SHP77 treated with DMSO at 0.1 percent for 48 hours (cell line): ENCODE results near the gene KLK7.
"Not testable (repeated sequence)": the region's sequence is repeated elsewhere in the genome, so short reads cannot be mapped to it uniquely, and the experiment has no call there.

Experiments used
- DNase-seq: peaks from one replicate; lab custom pipeline; 2025; lab: John Stamatoyannopoulos, UW

Gene KLK7

DNA sequence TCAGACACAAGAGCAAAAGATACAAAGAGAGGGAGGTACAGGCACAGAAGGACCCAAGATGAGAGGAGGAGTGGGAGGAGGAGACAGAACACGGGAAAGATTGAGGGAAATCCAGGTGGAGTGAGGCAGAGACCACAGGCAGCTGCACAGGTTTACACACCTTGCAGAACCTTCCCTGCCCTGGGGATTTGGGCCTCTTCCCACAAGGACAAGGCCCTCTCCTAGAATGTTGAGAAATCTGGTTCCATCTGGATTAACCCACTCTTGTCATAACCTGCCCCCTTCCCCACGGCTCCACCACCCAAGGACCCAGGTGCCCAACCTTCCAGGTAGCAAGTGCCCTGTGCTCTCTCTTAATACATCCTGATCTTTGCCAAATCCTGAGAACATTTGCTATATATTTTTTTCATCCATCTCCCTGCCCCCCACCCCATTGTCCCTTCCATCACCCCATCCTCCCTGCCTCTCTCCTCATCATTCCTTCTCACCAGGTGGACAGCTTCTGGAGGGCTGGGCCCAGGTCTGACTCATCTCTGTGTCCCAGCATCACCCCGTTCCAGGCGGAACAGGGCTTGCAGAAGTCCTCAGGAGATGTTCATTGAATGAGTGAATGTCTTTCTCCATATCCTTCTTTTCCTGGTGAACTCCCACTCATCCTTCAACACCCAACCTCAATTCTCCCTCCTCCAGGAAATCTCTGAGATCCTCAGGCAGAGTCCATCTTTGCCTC lies 26.5 kb upstream of the KLK7 start:
- no peak for DNase-seq

DNA sequence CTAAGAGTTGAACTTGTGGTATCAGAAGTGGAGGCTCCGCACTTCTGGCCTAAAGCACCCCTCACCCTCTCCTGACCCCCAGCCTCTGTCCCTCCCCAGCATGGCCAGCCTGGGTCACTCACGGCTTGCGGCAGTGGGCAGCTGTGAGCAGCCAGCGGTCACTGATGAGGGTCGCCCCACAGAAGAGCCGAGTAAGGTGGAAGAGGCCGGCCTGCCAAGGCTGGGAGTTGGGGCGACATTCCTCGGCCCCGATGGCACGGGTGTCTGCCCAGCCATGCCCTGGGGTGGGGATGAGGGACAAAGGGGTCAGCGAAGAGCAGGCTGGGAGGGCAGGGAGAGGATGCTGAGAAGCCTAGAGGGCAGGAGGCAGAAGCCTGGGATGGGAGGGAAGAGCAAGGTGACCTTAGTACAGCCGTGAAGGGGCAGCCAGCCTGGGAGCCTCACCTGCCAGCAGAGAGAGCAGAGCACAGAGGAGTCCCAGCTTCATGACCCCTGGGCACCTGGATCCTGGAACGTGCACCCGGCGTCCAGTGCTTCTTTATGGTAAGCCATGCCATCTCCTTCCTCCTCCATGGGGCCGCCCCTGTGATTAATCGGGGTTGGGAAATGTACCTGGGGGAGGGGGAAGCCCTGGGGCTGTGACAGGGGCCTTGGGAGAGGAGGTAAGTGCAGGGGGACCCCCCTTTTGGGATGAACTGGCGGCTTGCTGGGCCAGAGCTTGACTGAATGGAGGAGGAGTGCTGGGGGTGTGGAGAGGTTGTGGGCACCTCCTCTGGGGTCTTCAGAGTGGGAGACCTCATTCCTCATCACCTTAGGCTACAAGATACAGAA lies 25.6 kb upstream of the KLK7 start:
- DNase-seq: no peak

DNA sequence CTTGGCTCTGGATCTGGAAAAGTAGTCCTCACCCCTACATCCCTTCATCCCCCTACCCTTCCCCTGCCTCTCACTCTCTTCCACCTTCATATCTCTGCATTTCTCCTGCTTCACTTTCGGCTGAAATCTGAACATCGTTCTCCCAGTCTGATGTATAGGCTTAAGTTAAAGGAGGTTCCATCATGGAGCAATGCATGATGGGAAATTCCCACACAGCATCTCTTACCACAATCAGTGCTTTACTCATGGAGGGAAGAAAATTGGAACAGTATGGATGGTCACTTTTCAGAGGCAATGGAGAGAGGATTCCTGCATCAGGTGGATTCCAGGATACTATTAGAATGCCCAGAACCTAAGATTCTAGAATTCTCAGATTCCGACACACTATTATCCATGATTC lies 23.8 kb upstream of the KLK7 start:
- no peak for DNase-seq

DNA sequence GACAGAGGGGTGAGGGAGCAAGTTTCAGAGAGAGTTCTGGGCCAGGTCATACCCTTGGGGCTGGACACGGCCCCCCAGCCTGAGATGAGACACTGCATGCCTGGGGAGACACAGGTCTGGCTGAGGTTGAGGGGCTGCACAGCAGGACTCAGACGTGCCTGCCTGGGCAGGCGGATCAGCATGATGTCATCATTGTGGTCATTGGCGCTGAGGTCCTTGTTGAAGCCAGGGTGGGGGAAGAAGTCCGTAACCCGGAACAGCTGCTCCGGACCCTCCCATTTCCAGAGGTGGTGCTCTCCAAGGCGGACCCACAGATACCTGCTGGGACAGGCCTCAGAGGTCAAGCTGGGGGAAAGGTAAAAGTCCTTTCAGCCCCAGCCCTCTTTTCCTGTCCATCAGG lies 22.7 kb upstream of the KLK7 start:
- no peak for DNase-seq

DNA sequence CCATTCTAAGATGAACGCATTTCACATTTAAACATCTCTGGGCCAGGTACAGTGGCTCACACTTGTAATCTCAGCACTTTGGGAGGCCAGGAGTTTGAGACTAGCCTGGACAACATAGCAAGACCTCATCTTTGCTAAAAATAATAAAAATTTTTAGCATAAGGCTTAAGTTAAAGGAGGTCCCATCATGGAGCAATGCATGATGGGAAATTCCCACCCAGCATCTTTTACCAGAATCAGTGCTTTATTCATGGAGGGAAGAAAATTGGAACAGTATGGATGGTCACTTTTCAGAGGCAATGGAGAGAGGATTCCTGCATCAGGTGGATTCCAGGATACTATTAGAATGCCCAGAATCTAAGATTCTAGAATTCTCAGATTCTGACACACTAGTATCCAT lies 21.5 kb upstream of the KLK7 start:
- no peak for DNase-seq

DNA sequence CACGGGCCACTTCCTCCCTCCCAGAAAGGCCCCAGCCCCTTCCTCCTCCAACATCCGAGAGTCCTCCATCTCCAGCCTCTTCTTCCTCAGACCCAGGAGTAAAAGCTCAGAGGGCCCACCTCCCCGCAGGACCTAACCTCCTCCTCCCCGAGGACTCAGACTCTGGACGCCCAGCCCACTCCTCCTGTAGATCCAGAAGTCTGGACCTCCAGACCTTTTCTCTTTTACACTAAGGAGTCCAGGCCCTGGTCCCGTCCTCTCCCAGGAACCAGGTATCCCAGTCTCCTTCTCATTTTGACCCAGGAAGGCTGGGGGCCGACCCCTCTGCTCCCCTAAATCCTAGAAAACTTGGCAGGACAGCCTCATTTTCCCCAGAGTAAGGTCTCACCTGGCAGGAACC lies 19.6 kb upstream of the KLK7 start:
- no peak for DNase-seq

DNA sequence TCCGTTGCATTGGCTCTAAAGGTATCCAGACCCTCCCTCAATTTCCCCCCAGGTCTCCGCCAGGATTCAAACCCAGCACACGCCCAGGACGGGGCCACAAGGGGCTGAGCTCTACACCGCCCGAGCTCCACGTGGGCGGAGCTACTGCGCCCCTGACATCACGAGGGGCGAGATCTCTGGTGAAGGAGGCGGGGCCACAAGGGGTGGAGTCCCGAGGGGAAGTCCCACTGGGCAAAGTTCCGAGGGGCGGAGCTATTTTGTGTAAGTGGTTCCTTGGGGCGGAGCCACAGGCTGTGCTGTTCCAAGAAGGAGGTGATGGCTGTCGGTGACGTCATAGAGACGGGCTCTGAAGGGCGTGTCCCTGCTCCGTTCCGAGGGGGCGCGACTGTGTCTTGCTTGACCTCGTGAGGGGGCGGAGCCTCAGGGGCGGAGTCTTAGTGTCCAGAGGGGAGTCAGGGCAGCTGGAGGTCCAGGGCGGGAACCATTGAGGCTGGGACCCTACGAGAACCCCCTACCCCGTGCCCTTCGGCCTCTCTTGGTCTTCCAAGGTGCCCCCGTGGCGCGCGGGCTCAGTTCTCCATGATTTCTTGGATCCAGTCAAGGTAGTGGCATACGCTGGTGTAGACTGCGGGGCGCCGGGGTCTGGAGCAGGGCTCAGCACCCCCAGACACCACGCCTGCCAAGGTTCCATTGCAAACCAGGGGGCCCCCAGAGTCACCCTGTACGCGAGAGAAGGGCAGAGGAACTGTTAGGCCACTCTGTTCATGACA lies 19.0 kb upstream of the KLK7 start:
- DNase-seq: no peak

DNA sequence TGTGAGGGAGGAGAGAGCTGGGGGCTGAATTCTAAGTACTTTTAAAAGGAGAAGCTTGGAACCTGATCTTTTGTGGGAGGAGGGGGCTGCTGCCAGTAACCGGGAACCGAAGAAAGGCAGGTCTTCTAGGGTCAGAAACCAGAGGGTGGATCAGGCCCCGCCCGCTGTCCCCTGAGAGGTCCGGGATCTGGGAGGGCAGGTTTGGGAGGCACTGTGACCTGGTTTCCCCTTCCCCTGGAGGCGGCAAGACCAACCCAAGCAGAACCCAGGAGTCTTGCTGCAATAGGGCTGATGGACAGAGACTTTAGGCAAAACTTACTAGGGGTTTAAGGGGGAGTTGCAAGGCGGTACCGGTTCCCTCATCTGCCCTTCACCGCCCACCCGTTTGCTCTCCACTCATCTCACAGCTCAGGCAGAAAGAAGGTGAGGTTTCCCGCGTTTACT lies 18.4 kb upstream of the KLK7 start:
- DNase-seq: no peak

DNA sequence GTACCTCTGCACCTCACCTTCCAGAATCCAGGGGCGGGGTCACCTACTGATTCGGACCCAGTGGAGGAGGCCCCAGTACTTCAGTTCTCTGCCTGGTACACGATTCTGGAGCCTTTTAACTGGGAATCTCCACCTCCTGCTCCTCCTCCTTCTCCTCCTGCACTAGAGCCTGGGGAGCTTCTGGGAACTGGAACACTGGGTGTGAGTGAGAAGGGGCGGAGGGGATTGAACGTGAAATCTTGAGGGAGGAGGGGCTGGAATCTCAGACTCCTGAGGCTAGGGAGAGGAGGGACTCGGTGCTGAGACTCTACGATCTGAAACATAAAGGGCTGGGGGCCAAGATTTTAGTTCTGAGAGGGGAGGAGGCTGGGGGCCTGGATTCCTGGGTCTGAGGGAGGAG lies 17.8 kb upstream of the KLK7 start, which contains the start of gene KLK8:
TSS of gene KLK8 (minus strand) at position 90 of the 400 bp plus-strand sequence. CDS start 437 bp downstream, outside the sequence.
- DNase-seq: no peak

DNA sequence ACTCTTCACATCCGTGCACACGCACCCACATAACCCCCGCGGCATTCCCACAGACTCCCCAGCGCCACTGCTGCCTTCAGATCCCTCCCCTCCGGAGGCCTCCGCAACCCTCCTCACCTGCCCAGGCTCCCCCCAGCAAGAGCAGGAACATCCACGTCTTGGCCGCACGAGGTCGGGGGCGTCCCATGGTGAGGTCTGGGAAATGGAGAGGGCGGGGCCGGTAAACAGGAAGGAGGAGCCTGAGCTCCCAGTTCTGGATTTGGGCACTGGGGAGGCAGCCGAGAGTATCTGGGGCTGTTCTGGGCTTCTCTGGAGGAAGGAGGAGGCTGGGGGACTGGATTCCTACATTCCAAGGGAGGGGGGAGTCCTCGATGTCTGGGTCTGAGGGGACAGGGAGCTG lies 17.3 kb upstream of the KLK7 start:
- no peak for DNase-seq

DNA sequence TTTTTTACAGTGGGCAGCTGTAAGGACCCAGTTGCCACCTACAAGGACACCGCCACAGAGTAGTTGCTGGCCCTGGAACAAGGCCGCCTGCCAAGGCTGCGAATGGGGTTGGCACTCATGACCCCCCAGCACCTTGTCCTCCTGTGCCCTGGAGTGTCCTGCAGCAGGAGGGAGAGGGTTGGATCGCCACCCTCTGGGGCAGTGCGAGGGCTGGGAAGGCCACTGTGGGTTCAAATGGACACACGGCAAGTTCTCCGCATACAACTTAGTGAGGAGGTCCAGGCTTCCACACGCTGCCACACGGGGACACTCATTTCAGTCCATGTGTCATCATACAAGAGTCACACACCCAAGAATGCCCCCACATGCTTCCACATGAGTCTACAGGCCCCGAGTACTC lies 16.7 kb upstream of the KLK7 start:
- no peak for DNase-seq

DNA sequence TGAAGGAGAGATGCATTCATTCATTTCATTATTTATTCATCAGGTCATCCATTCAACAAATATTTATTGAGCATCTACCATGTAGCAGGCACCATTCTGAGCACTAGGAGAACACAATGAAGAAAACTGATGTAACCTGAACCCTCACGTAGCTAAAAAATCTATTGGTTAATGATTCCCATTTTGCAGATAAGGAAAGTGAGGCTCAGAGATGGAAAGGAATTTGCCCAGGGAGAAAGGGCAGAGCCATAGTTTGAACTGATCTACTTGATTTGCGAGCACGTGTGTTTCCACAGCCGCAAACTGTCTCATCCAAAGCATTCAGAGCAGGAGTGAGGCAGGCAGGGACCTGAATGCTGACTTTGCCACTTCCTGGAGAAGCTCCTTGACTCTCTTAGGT lies 15.0 kb upstream of the KLK7 start:
- no peak for DNase-seq

DNA sequence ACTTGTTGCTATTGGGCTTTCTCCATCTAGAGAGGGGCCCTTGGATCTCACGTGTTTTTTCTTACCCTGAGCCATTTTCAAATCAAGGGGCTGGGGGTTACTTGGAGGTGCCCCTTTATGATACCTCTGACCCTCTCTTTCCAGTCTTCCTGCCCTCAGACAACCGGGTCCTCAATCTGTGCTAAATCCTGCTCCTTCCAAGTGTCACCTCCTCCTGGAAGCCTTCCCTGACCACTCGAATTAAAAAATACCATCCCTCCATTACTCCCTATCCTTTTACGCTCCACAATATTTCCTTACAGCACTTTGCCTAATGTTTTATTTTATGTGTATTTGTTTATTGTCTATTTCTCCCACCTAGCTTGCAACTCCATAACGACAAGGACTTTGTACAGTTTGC lies 14.3 kb upstream of the KLK7 start:
- no peak for DNase-seq

DNA sequence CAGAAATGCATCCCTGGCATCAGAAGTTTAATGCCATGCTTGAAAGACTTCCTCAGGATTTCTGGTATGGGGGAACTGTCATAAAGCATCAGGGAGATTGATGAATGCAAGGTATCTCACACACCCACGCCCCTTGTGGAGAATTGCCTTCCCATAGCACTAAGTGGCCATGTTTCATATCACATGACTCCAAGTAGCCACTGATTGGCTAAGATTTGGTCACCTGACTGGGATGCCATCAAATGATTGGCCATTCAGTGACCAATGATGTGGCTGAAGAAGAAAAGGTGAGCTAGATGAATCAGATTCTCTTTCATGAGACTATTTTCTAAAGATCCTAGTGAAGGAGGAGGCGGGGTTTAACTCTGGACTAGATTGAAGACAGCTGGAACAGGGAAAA lies 10.4 kb upstream of the KLK7 start:
- DNase-seq: no peak

DNA sequence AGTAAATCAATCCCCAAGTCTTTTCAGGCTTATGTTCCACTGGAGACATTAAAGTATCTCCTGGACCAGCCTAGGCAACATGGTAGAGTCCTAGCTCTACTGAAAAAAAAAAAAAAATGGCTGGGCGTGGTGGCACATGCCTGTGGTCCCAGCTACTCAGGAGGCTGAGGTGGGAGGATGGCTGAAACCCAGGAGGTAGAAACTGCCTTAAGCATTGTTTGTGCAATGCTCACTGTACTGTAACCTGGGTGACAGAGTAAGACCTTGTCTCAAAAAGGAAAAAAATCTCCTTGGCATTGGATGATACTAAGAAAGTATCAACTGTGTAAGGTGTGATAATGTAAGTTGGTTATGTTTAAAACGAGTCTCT lies 8.9 kb upstream of the KLK7 start:
- DNase-seq: no peak

DNA sequence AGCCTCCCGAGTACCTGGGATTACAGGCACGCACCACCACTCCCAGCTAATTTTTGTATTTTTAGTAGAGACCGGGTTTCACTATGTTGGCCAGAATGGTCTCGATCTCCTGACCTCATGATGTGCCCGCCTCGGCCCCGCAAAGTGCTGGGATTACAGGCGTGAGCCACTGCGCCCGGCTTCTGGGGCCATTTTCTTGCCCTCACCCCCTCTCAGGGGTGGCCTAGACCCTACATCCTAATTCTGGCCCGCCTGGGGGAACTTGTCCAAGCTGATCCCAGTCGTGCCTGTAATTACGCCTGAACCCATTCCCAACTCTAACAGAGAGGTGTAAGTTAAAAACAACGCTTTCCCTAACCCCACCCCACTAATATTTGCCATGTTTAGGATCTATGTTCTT lies 699 bp upstream of the KLK7 start:
- DNase-seq: not testable (repeated sequence)

DNA sequence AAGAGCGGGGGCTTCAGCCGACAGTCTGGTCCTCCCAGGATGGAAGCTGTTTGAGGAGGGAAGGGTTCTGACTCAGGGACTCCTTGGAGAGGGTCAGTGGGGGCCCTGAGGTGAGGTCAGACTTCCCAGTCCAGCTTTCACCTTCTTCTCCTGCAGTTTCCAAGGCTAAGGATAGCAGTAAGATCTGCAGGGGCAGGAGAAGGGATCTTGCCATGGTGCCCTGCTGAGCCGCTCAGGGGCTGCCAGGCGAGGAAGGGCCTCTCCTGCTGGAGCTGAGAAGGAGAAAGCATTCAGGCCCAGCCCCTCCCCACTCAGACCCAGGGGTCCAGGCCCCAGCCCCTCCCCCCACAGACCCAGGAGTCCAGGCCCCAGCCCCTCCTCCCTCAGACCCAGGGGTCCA lies 1.5 kb downstream of the KLK7 start:
- no peak for DNase-seq

DNA sequence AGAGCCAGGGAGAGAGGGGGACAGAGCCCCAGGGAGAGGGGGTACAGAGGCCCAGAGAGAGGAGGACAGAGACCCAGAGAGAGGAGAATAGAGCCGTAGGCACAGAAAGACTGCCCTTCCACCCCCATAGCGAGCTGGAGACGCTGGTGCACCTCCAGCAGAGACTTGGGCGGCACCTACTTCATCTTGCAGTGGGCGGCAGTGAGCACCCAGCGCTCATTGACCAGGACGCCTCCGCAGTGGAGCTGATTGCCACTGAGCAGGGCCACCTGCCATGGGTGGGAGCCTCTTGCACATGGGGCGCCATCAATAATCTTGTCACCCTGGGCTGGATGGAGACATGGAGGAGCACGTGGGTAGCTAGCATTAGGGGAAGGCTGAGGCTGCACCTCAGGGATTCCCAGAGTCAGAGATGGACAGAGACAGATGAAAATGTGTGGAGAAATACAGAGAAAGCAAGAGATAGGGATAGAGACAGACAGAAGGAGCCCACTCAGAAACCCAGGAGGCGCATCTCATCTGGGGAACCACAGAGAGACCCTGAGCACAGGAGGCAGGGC lies 2.0 kb downstream of the KLK7 start:
- no peak for DNase-seq

DNA sequence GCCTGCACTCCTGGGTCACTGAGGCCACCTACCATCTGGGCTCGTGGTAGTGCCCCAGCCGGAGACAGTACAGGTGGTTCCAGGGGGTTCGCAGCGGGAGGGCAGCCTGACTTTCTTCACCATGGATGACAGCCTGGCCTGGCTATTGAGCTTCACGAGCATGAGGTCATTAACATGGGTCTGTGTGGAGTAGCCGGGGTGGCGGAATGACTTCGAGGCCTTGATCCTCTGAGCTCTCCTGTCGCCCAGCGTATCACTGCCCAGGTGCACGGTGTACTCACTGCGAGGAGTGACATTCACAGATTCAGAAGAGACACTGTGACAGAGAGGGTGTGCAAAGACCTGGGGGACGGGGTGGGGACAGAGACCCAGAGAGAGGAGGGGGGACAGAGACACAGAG lies 3.5 kb downstream of the KLK7 start:
- no peak for DNase-seq

DNA sequence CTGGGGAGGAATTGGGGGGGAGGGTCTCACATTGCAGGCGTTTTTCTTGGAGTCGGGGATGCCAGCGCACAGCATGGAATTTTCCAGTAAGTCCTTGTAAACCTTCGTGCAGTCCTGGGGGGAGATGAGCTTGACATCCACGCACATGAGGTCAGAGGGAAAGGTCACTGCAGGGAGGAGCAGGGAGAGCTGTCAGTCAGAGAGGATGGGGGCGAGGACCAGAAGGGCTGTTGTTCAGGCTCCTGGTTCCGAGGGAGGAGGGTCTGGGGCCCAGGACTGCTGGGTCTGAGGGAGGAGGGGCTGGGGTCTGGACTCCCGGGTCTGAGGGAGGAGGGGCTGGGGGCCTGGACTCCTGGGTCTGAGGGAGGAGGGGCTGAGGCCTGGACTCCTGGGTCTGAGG lies 4.0 kb downstream of the KLK7 start:
- no peak for DNase-seq

DNA sequence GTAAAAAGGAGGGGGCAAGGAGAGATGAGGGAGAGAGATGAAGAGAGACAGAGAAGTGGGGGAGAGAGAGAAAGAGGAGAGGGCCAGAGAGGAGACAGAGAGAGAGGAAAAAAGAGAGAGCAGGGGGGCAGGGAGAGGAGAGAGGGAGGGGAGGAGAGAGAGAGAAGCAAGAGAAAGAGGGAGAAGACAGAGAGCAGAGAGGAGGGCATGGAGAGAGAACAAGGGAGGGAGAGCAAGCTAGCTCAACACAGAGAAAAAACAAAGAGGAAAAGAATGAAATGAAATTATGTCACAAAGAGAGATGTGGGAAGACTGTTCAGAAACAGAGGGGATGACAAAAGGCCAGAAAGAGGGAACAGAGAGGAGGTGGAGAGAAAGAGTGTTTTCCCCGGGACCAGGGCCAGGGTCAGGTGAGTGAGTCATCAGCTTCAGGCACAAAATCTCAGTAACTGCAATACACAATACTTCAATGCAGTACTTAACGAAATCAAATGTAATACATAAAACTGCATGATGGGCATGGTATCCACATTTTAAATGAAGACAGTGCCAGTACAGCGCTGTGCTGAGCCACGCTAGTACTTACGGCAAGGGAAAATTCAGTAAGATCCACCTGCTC lies 4.8 kb downstream of the KLK7 start:
- no peak for DNase-seq

DNA sequence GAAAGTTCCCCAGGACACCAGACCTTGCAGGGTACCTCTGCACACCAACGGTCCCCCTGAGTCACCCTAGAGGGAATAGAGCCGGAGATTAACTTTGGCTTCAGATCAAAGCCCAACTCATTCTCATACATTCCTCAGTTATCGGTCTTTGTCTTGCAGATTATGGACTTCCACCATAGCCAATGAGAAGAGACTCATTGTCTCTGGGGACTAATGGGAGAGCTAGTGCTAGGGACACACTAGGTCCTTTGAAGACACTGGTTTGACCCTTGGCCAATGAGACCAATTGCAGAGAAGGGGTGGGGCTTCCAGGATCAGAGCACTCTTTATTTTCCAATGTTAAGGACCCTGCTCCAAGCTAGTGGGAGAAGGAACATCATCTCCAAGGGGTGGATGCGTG lies 6.1 kb downstream of the KLK7 start:
- DNase-seq: no peak
